GM21423 (cell line): ENCODE data around the gene OR2AP1.
"Not testable (repeated sequence)": the region's sequence is repeated elsewhere in the genome, so short reads cannot be mapped to it uniquely, and the experiment has no call there.

Experiments
- ATAC-seq: cut with Tn5 transposase; IDR thresholded peaks from one replicate; pipeline ENCODE4 v1.9.1; 2021; ENCODE audit warnings: mild to moderate bottlenecking, moderate library complexity; ENCODE audit not compliant: unreplicated experiment

The OR2AP1 gene

GRCh38 chr12:55572168-55572567 is at the start of gene OR2AP1:
OR2AP1 (plus strand) TSS chr12:55572468; CDS start chr12:55574415, 1,947 bp downstream.
- ATAC-seq = no peak

DNA sequence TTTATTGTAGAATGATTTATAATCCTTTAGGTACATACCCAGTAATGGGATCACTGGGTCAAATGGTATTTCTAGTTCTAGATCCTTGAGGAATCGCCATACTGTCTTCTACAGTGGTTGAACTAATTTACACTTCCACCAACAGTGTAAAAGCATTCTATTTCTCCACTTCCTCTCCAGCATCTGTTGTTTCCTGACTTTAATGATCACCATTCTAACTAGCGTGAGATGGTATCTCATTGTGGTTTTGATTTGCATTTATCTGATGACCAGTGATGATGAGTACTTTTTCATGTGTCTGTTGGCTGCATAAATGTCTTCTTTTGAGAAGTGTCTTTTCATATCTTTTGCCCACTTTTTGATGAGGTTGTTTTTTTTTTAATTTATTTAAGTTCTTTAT is 24.0 kb upstream of the OR2AP1 start:
- ATAC-seq = not testable (repeated sequence)

GRCh38 chr12:55548756-55549155 is 23.5 kb upstream of the OR2AP1 start:
- ATAC-seq = no peak

DNA sequence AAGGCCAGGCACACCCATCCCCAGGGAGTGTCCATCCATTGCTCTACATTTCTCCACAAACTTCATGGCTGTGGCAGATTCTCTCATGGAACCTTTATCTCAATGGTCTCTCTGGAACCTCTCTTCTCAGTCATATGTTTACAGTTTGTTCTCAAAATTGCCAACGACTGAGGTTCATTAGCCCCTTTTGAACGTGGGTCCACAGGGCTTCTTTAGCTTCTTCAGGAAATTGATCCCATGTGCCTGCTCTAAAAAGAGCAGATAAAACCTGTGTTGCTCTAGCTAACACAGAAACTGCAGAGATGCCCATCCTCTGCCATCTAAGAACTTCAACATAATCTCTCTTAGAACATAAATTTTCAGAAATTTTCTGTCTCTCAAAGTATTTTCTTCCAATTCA is 23.0 kb upstream of the OR2AP1 start, which contains the start of gene OR6C4:
TSS of gene OR6C4 (plus strand) at position 301 of the 400 bp plus-strand sequence. CDS start 1,625 bp downstream, outside the sequence.
- no peak for ATAC-seq

DNA sequence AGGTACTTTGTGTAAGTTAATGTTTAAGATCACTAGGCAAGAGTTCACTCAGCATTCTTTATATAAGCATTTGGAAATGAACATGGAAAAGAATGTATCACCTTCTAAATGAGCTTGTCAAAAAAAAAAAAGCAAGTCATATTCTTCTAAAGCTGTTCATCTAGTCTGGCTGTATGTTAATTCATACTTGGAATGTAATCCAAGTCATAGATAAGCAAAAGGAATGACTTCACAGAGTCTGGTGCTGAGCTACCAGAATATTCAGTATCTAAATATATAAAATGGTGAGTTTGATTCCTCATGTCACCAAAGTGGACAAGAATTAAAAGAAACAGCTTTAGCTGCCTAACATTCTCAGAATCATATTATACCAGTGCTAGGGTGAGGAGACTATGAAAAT is 18.0 kb upstream of the OR2AP1 start:
- ATAC-seq = no peak

DNA sequence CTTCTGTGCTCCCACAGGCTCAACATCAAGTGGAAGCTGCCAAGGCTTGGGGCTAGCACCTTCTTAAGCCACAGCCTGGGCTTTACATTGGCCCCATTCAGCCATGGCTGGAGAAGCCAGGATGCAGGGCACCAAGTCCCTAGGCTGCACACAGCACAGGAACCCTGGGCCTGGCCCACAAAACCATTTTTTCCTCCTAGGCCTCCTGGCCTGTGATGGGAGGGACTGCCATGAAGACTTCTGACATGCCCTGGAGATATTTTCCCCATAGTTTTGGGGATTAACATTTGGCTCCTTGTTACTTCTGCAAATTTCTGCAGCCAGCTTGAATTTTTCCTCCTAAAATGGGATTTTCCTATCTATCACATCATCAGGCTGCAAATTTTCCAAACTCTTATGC is 2.2 kb upstream of the OR2AP1 start:
- not testable (repeated sequence) for ATAC-seq

DNA sequence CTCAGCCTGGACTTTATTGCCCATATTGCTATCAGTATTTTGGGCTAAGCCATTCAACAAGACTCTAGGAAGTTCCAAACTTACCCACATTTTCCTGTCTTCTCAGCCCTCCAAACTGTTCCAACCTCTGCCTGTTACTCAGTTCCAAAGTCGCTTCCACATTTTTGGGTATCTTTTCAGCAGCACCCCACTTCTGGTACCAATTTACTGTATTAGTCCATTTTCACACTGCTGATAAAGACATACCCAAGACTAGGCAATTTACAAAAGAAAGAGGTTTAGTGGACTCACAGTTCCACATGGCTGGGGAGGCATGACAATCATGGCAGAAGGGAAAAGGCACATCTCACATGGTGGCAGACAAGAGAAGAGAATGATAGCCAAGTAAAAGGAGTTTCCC is 1.6 kb upstream of the OR2AP1 start:
- ATAC-seq = not testable (repeated sequence)

- ATAC-seq = no peak
Measured at GRCh38 chr12:55582066-55582465, 9.8 kb downstream of the OR2AP1 start.

DNA sequence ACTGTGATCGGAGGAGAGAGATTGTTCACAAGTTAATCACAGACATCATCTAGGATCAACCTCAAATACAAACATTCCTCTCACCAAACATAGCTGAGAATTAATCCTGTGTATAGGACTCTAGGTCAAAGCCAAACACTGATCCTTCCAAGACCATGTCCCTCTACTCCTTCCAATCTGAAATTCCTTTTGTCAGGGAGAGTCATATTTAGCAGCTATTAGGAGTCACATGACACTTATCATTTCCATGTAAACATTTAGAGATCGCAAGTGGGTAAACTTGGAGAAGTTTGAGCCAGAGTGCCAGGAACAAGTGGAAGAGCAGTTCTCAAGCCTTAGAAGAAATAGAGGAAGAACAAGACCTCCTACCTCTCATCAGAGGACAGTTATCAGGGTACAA is 13.5 kb downstream of the OR2AP1 start:
- no peak for ATAC-seq

DNA sequence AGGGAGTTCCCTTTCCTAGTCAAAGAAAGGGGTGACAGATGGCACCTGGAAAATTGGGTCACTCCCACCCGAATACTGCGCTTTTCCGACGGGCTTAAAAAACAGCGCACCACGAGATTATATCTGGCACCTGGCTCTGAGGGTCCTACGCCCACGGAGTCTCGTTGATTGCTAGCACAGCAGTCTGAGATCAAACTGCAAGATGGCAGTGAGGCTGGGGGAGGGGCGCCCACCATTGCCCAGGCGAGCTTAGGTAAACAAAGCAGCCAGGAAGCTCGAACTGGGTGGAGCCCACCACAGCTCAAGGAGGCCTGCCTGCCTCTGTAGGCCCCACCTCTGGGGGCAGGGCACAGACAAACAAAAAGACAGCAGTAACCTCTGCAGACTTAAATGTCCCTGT is 17.9 kb downstream of the OR2AP1 start:
- not testable (repeated sequence) for ATAC-seq

- no peak for ATAC-seq
Measured at GRCh38 chr12:55607821-55608594, 35.7 kb downstream of the OR2AP1 start.

DNA sequence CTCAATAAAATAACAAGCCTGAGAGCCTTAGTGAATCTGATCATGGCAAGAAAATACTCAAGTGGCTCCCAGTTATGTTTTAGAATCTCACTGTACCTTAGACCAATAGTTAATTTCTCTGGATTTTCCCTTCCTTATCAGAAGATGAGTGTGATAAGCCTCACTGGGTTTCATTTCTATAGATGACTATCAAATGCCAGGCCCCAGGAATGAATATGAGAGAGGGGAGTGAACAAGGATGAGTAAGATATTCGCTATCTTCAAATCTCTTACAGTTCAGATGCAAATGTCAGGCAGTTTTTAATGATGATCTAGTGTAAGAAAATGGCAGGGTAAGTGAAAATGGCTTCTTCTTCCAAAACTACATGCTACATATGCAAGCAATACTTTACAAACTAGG is 38.3 kb downstream of the OR2AP1 start:
- ATAC-seq = no peak

DNA sequence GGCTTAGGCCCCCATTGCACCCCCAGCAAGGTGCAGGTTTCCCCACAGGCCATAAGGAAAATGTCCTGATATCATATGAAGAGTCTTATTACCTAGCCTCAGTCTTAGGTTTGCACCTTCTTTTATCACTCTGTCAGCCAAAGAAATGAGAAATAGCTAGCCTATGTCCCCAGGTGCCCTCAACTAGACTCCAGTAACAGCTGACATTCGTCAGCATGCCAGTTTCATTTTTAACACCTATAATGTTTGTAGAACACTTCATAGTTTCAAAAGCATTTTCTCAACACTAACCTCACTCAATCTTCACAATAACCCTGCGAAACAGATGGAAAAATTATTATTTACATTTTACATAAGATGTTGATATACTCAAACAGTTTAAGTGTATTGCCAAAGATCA is 40.4 kb downstream of the OR2AP1 start:
- no peak for ATAC-seq

DNA sequence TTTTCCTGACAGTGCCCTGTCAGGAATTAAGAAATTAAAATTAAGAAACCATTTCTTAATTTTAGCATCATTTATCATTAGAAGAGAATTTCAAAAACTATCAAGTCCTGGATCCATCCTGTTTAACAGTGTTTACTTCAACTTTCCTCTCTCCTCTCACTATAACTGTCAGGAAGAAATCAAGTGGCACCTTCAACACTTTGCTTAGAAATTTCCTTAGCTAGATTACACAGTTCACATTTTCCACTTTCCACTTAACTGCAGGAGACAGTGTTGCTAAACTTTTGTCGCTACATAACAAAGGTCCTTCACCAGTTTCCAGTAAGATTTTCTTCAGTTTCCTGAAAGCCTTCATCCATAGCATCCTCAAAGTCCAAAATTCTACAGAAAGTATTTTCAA is 42.5 kb downstream of the OR2AP1 start:
- ATAC-seq = no peak

- peak; percentile 73 for ATAC-seq
Measured at GRCh38 chr12:55619354-55620138, 47.3 kb downstream of the OR2AP1 start.

DNA sequence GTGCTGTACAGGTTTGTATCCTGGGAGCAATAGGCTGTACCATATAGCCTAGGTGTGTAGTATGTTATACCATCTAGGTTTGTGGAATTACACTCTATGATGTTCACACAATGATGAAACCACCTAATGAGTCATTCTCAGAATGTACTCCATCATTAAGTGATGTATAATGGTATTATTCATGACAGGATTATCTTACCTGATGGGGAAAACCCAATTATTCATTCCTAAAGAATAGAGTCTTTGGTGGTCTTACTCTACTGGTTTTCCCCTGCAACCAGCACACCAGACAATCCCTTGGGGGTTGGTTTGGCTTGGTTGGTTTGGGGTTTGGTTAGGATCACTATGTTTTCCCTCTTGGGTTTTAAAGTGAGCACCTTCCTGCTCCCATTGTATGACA is 51.8 kb downstream of the OR2AP1 start:
- ATAC-seq = peak; percentile 58
